Measurements from ENCODE around the gene TENM3. TPM values are rescaled to one million over a fixed set of nuclear protein-coding genes. Genes with fewer than 3 reads are reported as not detected.

The TENM3 gene
- total RNA-seq, 1 donor = 14.0 TPM

- no peak for TF ChIP-seq CTCF (IDR thresholded peaks at IDR 0.05; ENCODE audit: insufficient read depth, low read length)
- H3K4me3 ChIP-seq (ENCODE audit: low read depth, low read length) = no peak overlapping the region
- DNase-seq (ENCODE audit: low read depth) = no peak
Observed at GRCh38 chr4:182494103-182494502, 250.9 kb downstream of the TENM3 start.

- H3K4me3 ChIP-seq (ENCODE audit: low read depth, low read length) = no peak overlapping the region
- DNase-seq (ENCODE audit: low read depth) = no peak
- no peak for TF ChIP-seq CTCF (IDR thresholded peaks at IDR 0.05; ENCODE audit: insufficient read depth, low read length)
Observed at GRCh38 chr4:182495031-182495430, 251.8 kb downstream of the TENM3 start.

- DNase-seq (ENCODE audit: low read depth) = no peak
- H3K4me3 ChIP-seq (ENCODE audit: low read depth, low read length) = no peak overlapping the region
- TF ChIP-seq CTCF (IDR thresholded peaks at IDR 0.05; ENCODE audit: insufficient read depth, low read length) = no peak
Observed at GRCh38 chr4:182495645-182496385, 252.6 kb downstream of the TENM3 start.

- no peak for DNase-seq (ENCODE audit: low read depth)
- no peak for TF ChIP-seq CTCF (IDR thresholded peaks at IDR 0.05; ENCODE audit: insufficient read depth, low read length)
- no peak overlapping the region for H3K4me3 ChIP-seq (ENCODE audit: low read depth, low read length)
Observed at GRCh38 chr4:182496408-182496807, 253.2 kb downstream of the TENM3 start.

GRCh38 chr4:182502064-182502463 lies 258.9 kb downstream of the TENM3 start:
- no peak for DNase-seq (ENCODE audit: low read depth)
- H3K4me3 ChIP-seq (ENCODE audit: low read depth, low read length) = no peak overlapping the region
- no peak for TF ChIP-seq CTCF (IDR thresholded peaks at IDR 0.05; ENCODE audit: insufficient read depth, low read length)

GRCh38 chr4:182504463-182504862 lies 261.3 kb downstream of the TENM3 start:
- no peak for TF ChIP-seq CTCF (IDR thresholded peaks at IDR 0.05; ENCODE audit: insufficient read depth, low read length)
- no peak for DNase-seq (ENCODE audit: low read depth)
- H3K4me3 ChIP-seq (ENCODE audit: low read depth, low read length) = no peak overlapping the region

GRCh38 chr4:182507805-182508204 lies 264.6 kb downstream of the TENM3 start:
- no peak for TF ChIP-seq CTCF (IDR thresholded peaks at IDR 0.05; ENCODE audit: insufficient read depth, low read length)
- no peak for DNase-seq (ENCODE audit: low read depth)
- no peak overlapping the region for H3K4me3 ChIP-seq (ENCODE audit: low read depth, low read length)

All from fibroblast of the aortic adventitia (primary cell).